SK-N-SH (cell line): ENCODE measurements around the gene MUTYH.

Experiments used
- POLR2AphosphoS5 ChIP-seq: IDR thresholded peaks from 2 replicates; pipeline ENCODE4 v1.6.1; 2012; ENCODE audit warnings: low read depth, low read length
- TF ChIP-seq, protein P1 (sequence below): fragments of 200-600 bp; sonication (generic); IDR thresholded peaks from 2 replicates; pipeline ENCODE4 v1.6.1; 2017; ENCODE audit warnings: antibody characterized with exemption, mild to moderate bottlenecking, moderate library complexity

DNA sequence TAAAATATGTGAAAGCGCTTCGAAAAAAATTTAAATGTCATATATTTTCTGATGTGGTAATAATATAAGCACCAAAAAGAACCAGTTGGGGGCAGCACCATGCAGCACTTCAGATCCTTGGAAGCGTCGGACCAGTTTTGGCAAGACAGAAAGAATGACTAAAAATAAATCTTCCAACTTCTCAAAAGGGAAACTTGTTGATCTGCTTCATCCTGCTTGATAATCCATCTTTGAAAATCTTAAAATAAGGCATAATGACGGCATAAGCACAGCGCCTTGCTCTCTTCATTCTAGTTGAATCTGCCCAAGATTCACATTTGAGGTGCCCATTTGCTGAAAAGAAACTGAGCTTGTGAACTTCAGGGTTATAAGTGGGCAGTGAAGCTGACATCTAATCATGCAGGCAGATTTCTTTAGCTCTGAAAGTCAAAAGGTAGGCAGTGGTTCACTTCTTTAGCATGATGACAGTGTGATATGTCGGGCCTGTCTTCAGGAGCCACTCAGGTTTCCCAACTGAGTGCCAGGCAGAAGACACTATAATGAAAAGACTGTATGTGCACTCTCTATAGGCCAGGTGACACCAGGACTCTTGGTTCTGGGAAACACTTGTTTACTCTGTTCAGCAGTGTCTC is 19.8 kb upstream of the MUTYH start:
- TF ChIP-seq POLR2AphosphoS5, result no peak
- TF ChIP-seq, protein P1, sequence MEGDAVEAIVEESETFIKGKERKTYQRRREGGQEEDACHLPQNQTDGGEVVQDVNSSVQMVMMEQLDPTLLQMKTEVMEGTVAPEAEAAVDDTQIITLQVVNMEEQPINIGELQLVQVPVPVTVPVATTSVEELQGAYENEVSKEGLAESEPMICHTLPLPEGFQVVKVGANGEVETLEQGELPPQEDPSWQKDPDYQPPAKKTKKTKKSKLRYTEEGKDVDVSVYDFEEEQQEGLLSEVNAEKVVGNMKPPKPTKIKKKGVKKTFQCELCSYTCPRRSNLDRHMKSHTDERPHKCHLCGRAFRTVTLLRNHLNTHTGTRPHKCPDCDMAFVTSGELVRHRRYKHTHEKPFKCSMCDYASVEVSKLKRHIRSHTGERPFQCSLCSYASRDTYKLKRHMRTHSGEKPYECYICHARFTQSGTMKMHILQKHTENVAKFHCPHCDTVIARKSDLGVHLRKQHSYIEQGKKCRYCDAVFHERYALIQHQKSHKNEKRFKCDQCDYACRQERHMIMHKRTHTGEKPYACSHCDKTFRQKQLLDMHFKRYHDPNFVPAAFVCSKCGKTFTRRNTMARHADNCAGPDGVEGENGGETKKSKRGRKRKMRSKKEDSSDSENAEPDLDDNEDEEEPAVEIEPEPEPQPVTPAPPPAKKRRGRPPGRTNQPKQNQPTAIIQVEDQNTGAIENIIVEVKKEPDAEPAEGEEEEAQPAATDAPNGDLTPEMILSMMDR, result peak; percentile 83
